ENCODE measurements around the gene C4BPB.
A peak's percentile ranks its signal among the peaks of the same experiment; 100 is the strongest.
"Not testable (repeated sequence)": the region's sequence is repeated elsewhere in the genome, so short reads cannot be mapped to it uniquely, and the experiment has no call there.

The C4BPB gene

GRCh38 chr1:207088701-207089626 is at the start of gene C4BPB:
C4BPB (plus strand) TSS chr1:207088860; CDS start chr1:207089532, 672 bp downstream.
- DNase-seq: no peak

GRCh38 chr1:207039380-207040180 is 49.1 kb upstream of the C4BPB start:
- DNase-seq: no peak

GRCh38 chr1:207040181-207040533 is 48.5 kb upstream of the C4BPB start:
- DNase-seq: no peak

GRCh38 chr1:207041397-207041796 is 47.3 kb upstream of the C4BPB start:
- DNase-seq: not testable (repeated sequence)

- no peak for DNase-seq
Measured at GRCh38 chr1:207045453-207045852, 43.2 kb upstream of the C4BPB start.

GRCh38 chr1:207047505-207047904 is 41.2 kb upstream of the C4BPB start:
- DNase-seq: no peak

GRCh38 chr1:207048041-207048440 is 40.6 kb upstream of the C4BPB start:
- no peak for DNase-seq

GRCh38 chr1:207049054-207049453 is 39.6 kb upstream of the C4BPB start:
- DNase-seq: no peak

GRCh38 chr1:207049514-207049913 is 39.1 kb upstream of the C4BPB start:
- no peak for DNase-seq

GRCh38 chr1:207049974-207050391 is 38.7 kb upstream of the C4BPB start:
- peak; percentile 83 for DNase-seq

GRCh38 chr1:207050480-207051190 is 38.0 kb upstream of the C4BPB start:
- peak; percentile 90 for DNase-seq

- DNase-seq: peak; percentile 33
Measured at GRCh38 chr1:207051191-207051943, 37.3 kb upstream of the C4BPB start, which contains the start of gene YOD1. YOD1 (minus strand) TSS chr1:207051208; CDS start chr1:207051030, 178 bp downstream.

- DNase-seq: peak; percentile 95
Measured at GRCh38 chr1:207052911-207053769, 35.5 kb upstream of the C4BPB start, which contains the start of gene PFKFB2. PFKFB2 (plus strand) TSS chr1:207053275; CDS start chr1:207054718, 1,443 bp downstream.

- no peak for DNase-seq
Measured at GRCh38 chr1:207054491-207054890, 34.2 kb upstream of the C4BPB start.

- DNase-seq: no peak
Measured at GRCh38 chr1:207055386-207056001, 33.2 kb upstream of the C4BPB start.

- DNase-seq: no peak
Measured at GRCh38 chr1:207056673-207057072, 32.0 kb upstream of the C4BPB start.

GRCh38 chr1:207058252-207058651 is 30.4 kb upstream of the C4BPB start:
- DNase-seq: no peak

GRCh38 chr1:207058878-207059867 is 29.5 kb upstream of the C4BPB start:
- DNase-seq: no peak

- DNase-seq: no peak
Measured at GRCh38 chr1:207059881-207060280, 28.8 kb upstream of the C4BPB start.

Measured in hematopoietic multipotent progenitor cell treated with erythropoietin and hydrocortisone succinate and interleukin-3 and kit ligand, for 8 days (in vitro differentiated cells).